Activated CD8-positive, alpha-beta T cell treated with anti-CD3 and anti-CD28 coated beads for 36 hours (primary cell): Measurements from ENCODE around the gene KCTD14. TPM values are rescaled to one million over a fixed set of nuclear protein-coding genes. Genes with fewer than 3 reads are reported as not detected.
A peak's percentile ranks its signal among the peaks of the same experiment; 100 is the strongest.

Experiments used
- ATAC-seq: fragments of 200-7000 bp; cut with Tn5 transposase; one replicate; pipeline ENCODE4 v1.10.0; 2021; ENCODE audit warnings: mild to moderate bottlenecking, moderate library complexity
- CTCF ChIA-PET: fragments of 350-600 bp; sonication (Branson Sonifier 250); formaldehyde crosslinking; loops from one replicate; lab custom pipeline; 2021; ENCODE audit warnings: antibody characterized with exemption; lab: Charles Lee
- POLR2A ChIA-PET: fragments of 350-600 bp; sonication (Branson Sonifier 250); formaldehyde crosslinking; loops from one replicate; lab custom pipeline; 2021; ENCODE audit warnings: antibody characterized with exemption; lab: Charles Lee
- DNase-seq: peaks from one replicate; pipeline ENCODE4 v3.0.0-alpha.2; 2020
- H3K27ac Mint-ChIP-seq: one replicate; pipeline ENCODE4 v1.8.0; 2021; ENCODE audit warnings: mild to moderate bottlenecking, mixed read lengths
- H3K27me3 Mint-ChIP-seq: one replicate; pipeline ENCODE4 v1.8.0; 2021; ENCODE audit warnings: mixed read lengths
- H3K36me3 Mint-ChIP-seq: one replicate; pipeline ENCODE4 v1.8.0; 2021; ENCODE audit warnings: low read depth, mixed read lengths
- H3K4me1 Mint-ChIP-seq: one replicate; pipeline ENCODE4 v1.8.0; 2021; ENCODE audit warnings: low read depth, mixed read lengths
- H3K4me3 Mint-ChIP-seq: one replicate; pipeline ENCODE4 v1.8.0; 2021; ENCODE audit warnings: mild to moderate bottlenecking, moderate library complexity, mixed read lengths
- H3K9me3 Mint-ChIP-seq: one replicate; pipeline ENCODE4 v1.8.0; 2021; ENCODE audit warnings: mixed read lengths
- CTCF ChIP-seq: fragments of 200-600 bp; IDR thresholded peaks from one replicate; pipeline ENCODE4 v1.8.0; 2022; ENCODE audit warnings: antibody characterized with exemption, mild to moderate bottlenecking
- intact Hi-C: fragments of 100-400 bp; cut with micrococcal nuclease; formaldehyde crosslinking; loops from one replicate; pipeline ENCODE4 v1.10.0; 2022
- total RNA-seq, 2 experiments: library from RNA; stranded (reverse); gene quantifications; one replicate each; pipeline ENCODE4 v1.2.3, GENCODE V29; 2021

KCTD14 gene
- total RNA-seq, 2 experiments from 2014 or later = 0.16 TPM; not detected in 1

GRCh38 chr11:78069465-78069864 lies 46.4 kb upstream of the KCTD14 start:
- ChIA-PET POLR2A (interaction anchor here (1.1 kb wide), 1 partner anchor 9 kb away, joined by 8 read pairs; the partner anchor contains the start of gene NDUFC2), CTCF (interaction anchor here (1.3 to 1.4 kb wide), 2 partner anchors 8 to 24 kb away, joined by 3 to 6 read pairs; no protein-coding TSS in a partner anchor)
- H3K36me3 Mint-ChIP-seq = peaks cover 37% of the 10 kb centered on the region
- intact Hi-C loops = no loop called here
- DNase-seq = no peak
- H3K27ac Mint-ChIP-seq = no peak overlapping the region
- TF ChIP-seq CTCF = no peak
- H3K9me3 Mint-ChIP-seq = no peaks in the 10 kb centered on the region
- H3K4me3 Mint-ChIP-seq = no peak overlapping the region
- peaks cover 5% of the 10 kb centered on the region for H3K4me1 Mint-ChIP-seq
- ATAC-seq = no peak
- H3K27me3 Mint-ChIP-seq = no peaks in the 10 kb centered on the region

GRCh38 chr11:78067704-78068103 lies 44.6 kb upstream of the KCTD14 start:
- no peak for TF ChIP-seq CTCF
- ChIA-PET POLR2A (interaction anchor here (0.6 to 0.7 kb wide), 2 partner anchors 64 to 369 kb away, joined by 3 read pairs; no protein-coding TSS in a partner anchor), CTCF (no interaction called here)
- intact Hi-C loops = no loop called here
- ATAC-seq (no peak), DNase-seq (no peak)
- Mint-ChIP-seq H3K4me3 (no peak overlapping the region), H3K36me3 (peaks cover 33% of the 10 kb centered on the region), H3K27me3 (no peaks in the 10 kb centered on the region), H3K4me1 (peaks cover 2% of the 10 kb centered on the region), H3K27ac (peak overlapping the region; percentile 9), H3K9me3 (no peaks in the 10 kb centered on the region)

GRCh38 chr11:78066471-78066870 lies 43.4 kb upstream of the KCTD14 start:
- ChIA-PET CTCF (no interaction called here), POLR2A (interaction anchor here (1.2 kb wide), 1 partner anchor 30 kb away, joined by 3 read pairs; no protein-coding TSS in a partner anchor)
- Mint-ChIP-seq H3K27me3 (no peaks in the 10 kb centered on the region), H3K36me3 (peaks cover 25% of the 10 kb centered on the region), H3K4me1 (no peaks in the 10 kb centered on the region), H3K27ac (no peak overlapping the region), H3K4me3 (no peak overlapping the region), H3K9me3 (no peaks in the 10 kb centered on the region)
- ATAC-seq = no peak
- TF ChIP-seq CTCF = no peak
- DNase-seq = no peak
- intact Hi-C loops = no loop called here

GRCh38 chr11:78065203-78065602 lies 42.1 kb upstream of the KCTD14 start:
- DNase-seq (no peak), ATAC-seq (no peak)
- Mint-ChIP-seq H3K36me3 (peaks cover 23% of the 10 kb centered on the region), H3K27me3 (no peaks in the 10 kb centered on the region), H3K4me1 (no peaks in the 10 kb centered on the region), H3K4me3 (no peak overlapping the region), H3K27ac (no peak overlapping the region), H3K9me3 (no peaks in the 10 kb centered on the region)
- ChIA-PET POLR2A (interaction anchor here (1.2 kb wide), 1 partner anchor 29 kb away, joined by 3 read pairs; no protein-coding TSS in a partner anchor), CTCF (interaction anchor here (0.6 to 1.6 kb wide), 4 partner anchors 11 to 439 kb away, joined by 3 to 10 read pairs (median 3); no protein-coding TSS in a partner anchor)
- intact Hi-C loops = no loop called here
- no peak for TF ChIP-seq CTCF

- Mint-ChIP-seq H3K27ac (no peak within 1 kb of the TSS), H3K4me1 (no peaks in the 10 kb centered on the region), H3K4me3 (no peak within 1 kb of the TSS), H3K9me3 (no peaks in the 10 kb centered on the region), H3K27me3 (no peaks in the 10 kb centered on the region), H3K36me3 (peaks cover 14% of the 10 kb centered on the region)
- intact Hi-C loops = no loop called here
- no peak for ATAC-seq
- CTCF ChIA-PET = interaction anchor here (0.9 to 1.5 kb wide), 2 partner anchors 18 to 64 kb away, joined by 3 to 7 read pairs; no protein-coding TSS in a partner anchor
- POLR2A ChIA-PET = interaction anchor here (0.7 kb wide), 1 partner anchor 17 kb away, joined by 3 read pairs; the partner anchor contains the start of gene NDUFC2
- no peak for DNase-seq
- TF ChIP-seq CTCF = no peak
Observed at GRCh38 chr11:78063440-78064181, 40.5 kb upstream of the KCTD14 start, which contains the start of gene THRSP. TSS of gene THRSP (plus strand) at chr11:78063861. CDS start at chr11:78063882, 21 bp downstream.
